AG09309 (cell line): ENCODE results near the gene PHLDB2.

Experiments used
- DNase-seq: peaks from one replicate; pipeline ENCODE4 v3.0.0-alpha.2; 2010; ENCODE audit warnings: low read depth
- H3K4me3 ChIP-seq: 2 replicates; pipeline ENCODE4 v1.5.1; 2011; ENCODE audit warnings: mild to moderate bottlenecking, low read depth, low read length, moderate library complexity; ENCODE audit not compliant: control insufficient read depth
- TF ChIP-seq, protein P1 (sequence below): IDR thresholded peaks from 2 replicates; pipeline ENCODE4 v1.5.1; 2011; ENCODE audit warnings: mild to moderate bottlenecking, low read depth, low read length, inconsistent platforms; ENCODE audit not compliant: insufficient read depth, control insufficient read depth; ENCODE audit errors: missing control alignments

The PHLDB2 gene

GRCh38 chr3:111936191-111936841 lies 77.3 kb downstream of the PHLDB2 start:
- H3K4me3 ChIP-seq: no peak overlapping the region
- TF ChIP-seq, protein P1, sequence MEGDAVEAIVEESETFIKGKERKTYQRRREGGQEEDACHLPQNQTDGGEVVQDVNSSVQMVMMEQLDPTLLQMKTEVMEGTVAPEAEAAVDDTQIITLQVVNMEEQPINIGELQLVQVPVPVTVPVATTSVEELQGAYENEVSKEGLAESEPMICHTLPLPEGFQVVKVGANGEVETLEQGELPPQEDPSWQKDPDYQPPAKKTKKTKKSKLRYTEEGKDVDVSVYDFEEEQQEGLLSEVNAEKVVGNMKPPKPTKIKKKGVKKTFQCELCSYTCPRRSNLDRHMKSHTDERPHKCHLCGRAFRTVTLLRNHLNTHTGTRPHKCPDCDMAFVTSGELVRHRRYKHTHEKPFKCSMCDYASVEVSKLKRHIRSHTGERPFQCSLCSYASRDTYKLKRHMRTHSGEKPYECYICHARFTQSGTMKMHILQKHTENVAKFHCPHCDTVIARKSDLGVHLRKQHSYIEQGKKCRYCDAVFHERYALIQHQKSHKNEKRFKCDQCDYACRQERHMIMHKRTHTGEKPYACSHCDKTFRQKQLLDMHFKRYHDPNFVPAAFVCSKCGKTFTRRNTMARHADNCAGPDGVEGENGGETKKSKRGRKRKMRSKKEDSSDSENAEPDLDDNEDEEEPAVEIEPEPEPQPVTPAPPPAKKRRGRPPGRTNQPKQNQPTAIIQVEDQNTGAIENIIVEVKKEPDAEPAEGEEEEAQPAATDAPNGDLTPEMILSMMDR: no peak
- DNase-seq: peak; percentile 74

- TF ChIP-seq, protein P1: no peak
- H3K4me3 ChIP-seq: no peak overlapping the region
- DNase-seq: no peak
These were observed 77.9 kb downstream of the PHLDB2 start for GRCh38 chr3:111936967-111937366.

GRCh38 chr3:111937871-111938270 lies 78.8 kb downstream of the PHLDB2 start:
- no peak overlapping the region for H3K4me3 ChIP-seq
- TF ChIP-seq, protein P1: no peak
- DNase-seq: no peak

GRCh38 chr3:111939873-111940272 lies 80.8 kb downstream of the PHLDB2 start:
- DNase-seq: no peak
- TF ChIP-seq, protein P1: no peak
- H3K4me3 ChIP-seq: no peak overlapping the region

GRCh38 chr3:111943533-111943932 lies 84.5 kb downstream of the PHLDB2 start:
- TF ChIP-seq, protein P1: no peak
- H3K4me3 ChIP-seq: no peak overlapping the region
- no peak for DNase-seq

DNA sequence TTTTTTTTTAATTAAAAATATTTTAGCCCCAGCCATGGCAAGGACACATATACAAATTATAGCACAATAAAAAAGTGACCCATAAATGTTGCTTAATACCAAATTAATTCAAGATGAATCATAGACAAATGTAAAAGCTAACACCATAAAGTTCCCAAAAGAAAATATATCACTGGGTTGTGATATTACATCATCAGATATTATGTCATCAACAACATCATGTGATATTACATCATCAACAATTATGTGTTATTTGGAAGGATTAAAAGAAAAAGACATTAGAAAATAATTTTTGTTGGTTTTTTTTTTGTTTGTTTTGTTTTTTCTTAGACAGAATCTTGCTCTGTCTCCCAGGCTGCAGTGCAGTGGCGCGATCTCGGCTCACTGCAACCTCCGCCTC lies 85.3 kb downstream of the PHLDB2 start:
- no peak overlapping the region for H3K4me3 ChIP-seq
- TF ChIP-seq, protein P1: no peak
- no peak for DNase-seq
